GM06990 (cell line): ENCODE measurements around the gene PLSCR3.
A peak's percentile ranks its signal among the peaks of the same experiment; 100 is the strongest.

Experiments
- DNase-seq: peaks from one replicate; pipeline ENCODE4 v3.0.0-alpha.2; 2011; ENCODE audit not compliant: insufficient read length; ENCODE audit errors: extremely low read depth
- H3K27me3 ChIP-seq: replicated peaks from 2 replicates; pipeline ENCODE4 v1.6.0; 2011; ENCODE audit warnings: low read length; ENCODE audit not compliant: control insufficient read depth, insufficient read depth
- H3K36me3 ChIP-seq: 2 replicates; pipeline ENCODE4 v1.5.1; 2011; ENCODE audit warnings: low read length; ENCODE audit not compliant: control insufficient read depth, insufficient read depth
- H3K4me3 ChIP-seq: replicated peaks from 2 replicates; pipeline ENCODE4 v1.5.1; 2011; ENCODE audit warnings: low read depth, mild to moderate bottlenecking, control low read depth, low read length
- CTCF ChIP-seq: IDR thresholded peaks from 2 replicates; pipeline ENCODE4 v1.5.1; 2011; ENCODE audit warnings: low read length, control low read depth, mild to moderate bottlenecking, inconsistent platforms; ENCODE audit not compliant: insufficient read depth, poor library complexity, severe bottlenecking

PLSCR3 gene

GRCh38 chr17:7403043-7403726 lies 8.9 kb upstream of the PLSCR3 start:
- no peaks in the 10 kb centered on the region for H3K36me3 ChIP-seq
- no peak for TF ChIP-seq CTCF
- peak overlapping the region; percentile 93 for H3K4me3 ChIP-seq
- DNase-seq = no peak
- H3K27me3 ChIP-seq = no peaks in the 10 kb centered on the region; the same call in 1 of the 2 replicates

GRCh38 chr17:7398612-7399011 lies 4.3 kb upstream of the PLSCR3 start:
- no peak for DNase-seq
- no peak overlapping the region for H3K4me3 ChIP-seq
- TF ChIP-seq CTCF = no peak
- H3K36me3 ChIP-seq = no peaks in the 10 kb centered on the region
- no peaks in the 10 kb centered on the region for H3K27me3 ChIP-seq

- Histone ChIP-seq H3K4me3 (no peak overlapping the region), H3K36me3 (no peaks in the 10 kb centered on the region; the same call in none of the 2 replicates), H3K27me3 (no peaks in the 10 kb centered on the region)
- DNase-seq = no peak
- no peak for TF ChIP-seq CTCF
Measured at GRCh38 chr17:7396147-7396546, 1.8 kb upstream of the PLSCR3 start.

GRCh38 chr17:7393613-7394451 lies 493 bp downstream of the PLSCR3 start:
- Histone ChIP-seq H3K36me3 (peaks cover 13% of the 10 kb centered on the region), H3K27me3 (no peaks in the 10 kb centered on the region), H3K4me3 (peak overlapping the region; percentile 89)
- DNase-seq = no peak
- TF ChIP-seq CTCF = no peak

- no peak for DNase-seq
- Histone ChIP-seq H3K27me3 (no peaks in the 10 kb centered on the region), H3K36me3 (peaks cover 14% of the 10 kb centered on the region), H3K4me3 (peak overlapping the region; percentile 89)
- no peak for TF ChIP-seq CTCF
Measured at GRCh38 chr17:7392696-7393612, 1.4 kb downstream of the PLSCR3 start.
